NOMO-1 (cell line): ENCODE results near the gene RBBP6.

ENCODE experiments used
- DNase-seq, 2 experiments: peaks; one replicate each; lab custom pipeline; 2025; ENCODE audit not compliant: unreplicated experiment in 2 of 2; lab: John Stamatoyannopoulos, UW

The RBBP6 gene

DNA sequence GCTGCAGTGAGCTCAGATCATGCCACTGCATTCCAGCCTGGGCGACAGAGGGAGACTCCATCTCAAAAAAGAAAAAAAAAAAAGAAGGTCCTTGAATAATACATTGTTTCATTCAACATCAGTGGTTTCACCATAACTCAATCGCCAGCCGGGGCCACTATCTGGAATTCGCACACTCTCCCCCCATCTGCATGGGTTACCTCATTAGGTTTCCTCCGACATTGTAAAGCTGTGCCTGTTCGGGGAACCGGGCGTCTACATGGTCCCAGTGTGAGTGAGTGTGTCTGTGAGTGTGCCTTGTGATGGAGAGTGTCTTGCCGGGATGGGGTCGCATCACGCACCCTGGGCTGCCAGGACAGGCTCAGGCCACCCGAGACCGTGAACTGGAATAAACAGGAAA is 16.6 kb upstream of the RBBP6 start:
- no peak for DNase-seq

DNA sequence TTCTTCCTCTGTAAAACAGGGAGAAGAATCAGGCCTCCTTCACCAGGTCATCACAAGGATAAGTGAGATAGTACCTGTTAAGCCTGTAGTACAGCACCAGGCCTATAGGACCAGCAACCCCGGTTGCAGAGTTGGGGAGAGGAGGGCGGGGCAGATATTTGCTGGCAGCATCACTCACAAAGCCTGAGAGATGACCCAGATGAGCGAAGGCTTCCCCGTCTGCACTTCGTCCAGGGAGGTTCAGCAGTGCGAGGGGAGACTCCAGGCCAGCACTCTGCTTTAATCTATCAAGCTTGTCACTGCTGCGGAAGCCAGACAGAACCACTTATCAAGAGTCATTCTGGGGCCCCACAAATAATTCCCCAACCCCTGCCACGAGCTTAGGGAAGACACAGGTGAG is 15.8 kb upstream of the RBBP6 start:
- no peak for DNase-seq

- DNase-seq, result peak; percentile 52 to 61
Measured at GRCh38 chr16:24524855-24525677, 14.3 kb upstream of the RBBP6 start.

- no peak for DNase-seq
Measured at GRCh38 chr16:24525970-24526559, 13.3 kb upstream of the RBBP6 start.

DNA sequence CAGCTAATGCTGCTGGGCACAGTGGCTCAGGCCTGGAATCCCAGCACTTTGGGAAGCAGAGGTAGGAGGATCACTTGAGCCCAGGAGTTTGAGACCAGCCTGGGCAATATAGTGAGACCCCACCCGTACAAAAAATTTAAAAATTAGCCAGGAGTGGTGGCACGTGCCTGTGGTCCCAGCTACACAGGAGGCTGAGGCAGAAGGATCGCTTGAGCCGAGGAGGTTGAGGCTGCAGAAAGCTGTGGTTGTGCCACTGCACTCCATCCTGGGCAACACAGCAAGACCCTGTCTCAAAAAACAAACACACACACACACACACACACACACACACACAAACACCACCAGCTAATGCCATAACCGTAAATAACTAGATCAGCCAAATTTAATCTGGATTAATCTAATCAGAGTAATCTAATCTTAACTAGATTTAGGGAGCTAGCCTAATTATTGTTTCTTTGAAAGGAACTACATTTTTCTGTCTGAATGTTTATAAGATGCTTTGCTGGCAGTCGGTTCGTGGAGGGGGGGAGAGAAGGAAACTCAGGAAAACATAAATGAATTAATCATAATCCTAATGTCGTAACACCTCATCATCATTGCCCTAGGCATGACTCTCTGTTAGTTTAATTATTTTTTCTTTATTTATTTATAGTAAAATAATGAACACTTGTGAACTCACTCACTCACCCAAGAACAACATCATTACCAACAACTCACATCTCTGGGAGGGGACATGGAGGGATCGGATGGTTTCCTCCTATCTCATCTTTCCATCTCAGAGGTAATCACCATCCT is 12.5 kb upstream of the RBBP6 start:
- no peak for DNase-seq

- DNase-seq, result no peak
Measured at GRCh38 chr16:24531166-24531565, 8.2 kb upstream of the RBBP6 start.

- DNase-seq, result no peak
Measured at GRCh38 chr16:24534620-24535019, 4.7 kb upstream of the RBBP6 start.

DNA sequence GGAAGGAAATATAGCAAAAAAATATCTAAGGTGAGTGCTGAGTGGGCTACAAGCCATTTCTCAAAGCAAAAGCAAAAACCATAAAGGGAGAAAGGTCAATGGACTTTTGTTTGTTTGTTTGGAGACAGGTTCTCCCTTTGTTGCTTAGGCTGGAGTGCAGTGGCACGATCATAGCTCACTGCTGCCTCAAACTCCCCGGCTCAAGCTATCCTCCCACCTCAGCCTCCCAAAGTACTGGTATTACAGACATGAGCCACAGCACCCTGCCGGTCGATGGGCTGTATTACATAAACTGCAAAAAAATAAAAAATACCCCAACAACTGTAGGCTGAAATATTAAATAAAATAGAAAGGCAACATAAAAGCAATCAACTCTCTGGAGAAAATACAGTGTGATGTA is 3.5 kb upstream of the RBBP6 start:
- no peak for DNase-seq

DNA sequence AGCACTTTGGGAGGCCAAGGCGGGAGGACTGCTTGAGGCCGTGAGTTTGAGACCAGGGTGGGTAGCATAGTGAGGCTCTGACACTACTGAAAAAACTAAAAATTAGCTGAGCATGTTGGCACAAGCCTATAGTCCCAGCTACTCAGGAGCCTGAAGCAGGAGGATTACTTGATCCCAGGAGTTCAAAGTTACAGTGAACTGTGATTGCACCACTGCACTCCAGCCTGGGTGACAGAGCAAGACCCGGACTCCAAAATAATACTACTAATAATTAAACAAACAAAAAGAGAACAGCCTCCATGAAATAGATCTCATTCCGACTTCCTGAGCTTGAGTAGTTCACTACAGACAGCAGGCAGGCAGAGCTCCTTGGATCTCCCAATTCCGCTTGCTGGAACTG is 2.7 kb upstream of the RBBP6 start:
- no peak for DNase-seq

DNA sequence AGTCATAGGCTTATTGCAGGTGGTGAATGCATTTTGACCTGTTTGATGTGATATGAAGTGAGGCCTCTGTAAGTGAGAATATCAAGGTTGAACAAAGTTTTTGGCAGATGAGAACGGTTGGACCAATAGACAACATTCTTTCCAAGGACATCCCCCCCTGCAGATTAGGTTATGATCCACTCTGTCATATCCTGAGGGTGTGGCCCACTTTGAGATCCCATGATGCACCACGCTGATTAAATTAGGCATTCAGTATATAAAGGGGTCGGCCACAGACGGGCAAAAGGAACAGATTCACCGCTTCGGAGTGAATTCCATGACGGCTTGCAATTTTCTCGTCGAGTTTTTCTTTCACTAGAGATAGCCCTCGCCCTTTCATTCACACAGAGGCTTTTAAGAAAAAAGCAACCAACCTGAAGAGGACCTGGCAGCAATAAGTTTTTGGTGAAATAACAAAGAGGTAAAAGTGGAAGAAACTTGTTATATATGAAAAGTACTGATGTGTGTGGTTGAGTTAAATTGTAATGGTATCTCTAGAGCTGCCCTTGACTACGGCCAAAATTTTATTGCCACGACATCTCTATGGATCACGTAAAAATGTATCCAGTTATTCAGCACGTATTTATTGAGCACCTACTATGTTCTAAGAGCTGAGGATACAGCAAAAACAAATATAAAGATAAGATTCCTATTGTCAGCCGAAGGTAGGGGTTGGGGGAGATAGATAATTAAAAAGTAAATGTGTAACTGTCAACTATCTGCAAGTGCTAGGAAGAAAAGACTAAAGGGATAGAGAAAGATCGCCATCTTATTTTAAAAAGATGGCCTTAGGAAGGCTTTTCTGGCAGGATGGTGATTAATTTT is 1.7 kb upstream of the RBBP6 start:
- DNase-seq, result no peak

DNA sequence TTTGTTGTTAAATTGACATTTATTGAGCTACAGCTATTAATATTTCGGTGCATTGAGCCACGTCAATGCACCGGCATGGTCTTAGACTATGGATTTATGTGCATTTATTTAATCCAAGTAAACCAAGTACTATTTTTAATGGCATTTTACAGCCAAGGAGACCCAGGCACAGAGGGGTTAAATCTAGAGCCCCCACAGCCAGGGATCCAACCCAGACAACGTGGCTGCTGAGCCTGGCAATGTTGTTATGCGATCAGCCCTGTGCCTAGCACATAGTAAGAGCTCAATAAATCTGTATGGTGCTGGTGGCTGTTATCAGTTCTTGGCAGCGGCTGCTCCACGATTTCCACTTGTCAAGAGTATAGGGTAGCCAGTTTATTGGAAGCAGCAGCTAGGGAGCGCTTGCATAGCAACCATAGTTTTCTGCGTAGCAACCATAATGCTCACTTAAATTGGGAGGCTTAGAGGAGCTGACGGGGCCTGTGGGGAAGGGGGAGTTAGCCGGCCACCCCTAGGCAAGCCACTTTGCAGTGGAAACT is 541 bp upstream of the RBBP6 start:
- peak in 1 of 2 experiments; percentile 74 for DNase-seq

GRCh38 chr16:24539850-24540601 is 660 bp downstream of the RBBP6 start:
- peak; percentile 25 to 55 for DNase-seq

DNA sequence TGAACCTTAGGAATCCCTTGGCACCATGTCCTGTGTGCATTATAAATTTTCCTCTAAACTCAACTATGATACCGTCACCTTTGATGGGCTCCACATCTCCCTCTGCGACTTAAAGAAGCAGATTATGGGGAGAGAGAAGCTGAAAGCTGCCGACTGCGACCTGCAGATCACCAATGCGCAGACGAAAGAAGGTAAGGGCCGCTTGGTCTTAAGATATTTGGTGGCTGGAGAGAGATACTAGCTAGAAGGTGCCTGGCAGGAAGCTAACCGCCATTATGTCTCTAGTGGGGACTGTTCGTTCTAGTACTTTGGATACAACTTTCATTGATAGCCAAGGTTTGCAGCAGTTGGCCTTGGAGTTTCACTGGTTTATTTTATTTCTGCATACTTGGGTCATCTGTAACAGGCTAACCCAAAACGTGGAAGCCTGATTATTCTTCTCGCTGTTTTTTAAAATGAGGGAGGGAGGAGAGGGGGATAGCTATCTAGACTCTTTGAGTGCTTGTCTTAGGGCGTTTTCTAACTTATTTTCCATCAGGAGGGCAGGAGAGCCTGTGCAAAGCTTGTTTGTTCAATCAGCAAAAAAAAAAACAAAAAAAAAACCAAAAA is 1.3 kb downstream of the RBBP6 start:
- peak in 1 of 2 experiments; percentile 16 for DNase-seq

DNA sequence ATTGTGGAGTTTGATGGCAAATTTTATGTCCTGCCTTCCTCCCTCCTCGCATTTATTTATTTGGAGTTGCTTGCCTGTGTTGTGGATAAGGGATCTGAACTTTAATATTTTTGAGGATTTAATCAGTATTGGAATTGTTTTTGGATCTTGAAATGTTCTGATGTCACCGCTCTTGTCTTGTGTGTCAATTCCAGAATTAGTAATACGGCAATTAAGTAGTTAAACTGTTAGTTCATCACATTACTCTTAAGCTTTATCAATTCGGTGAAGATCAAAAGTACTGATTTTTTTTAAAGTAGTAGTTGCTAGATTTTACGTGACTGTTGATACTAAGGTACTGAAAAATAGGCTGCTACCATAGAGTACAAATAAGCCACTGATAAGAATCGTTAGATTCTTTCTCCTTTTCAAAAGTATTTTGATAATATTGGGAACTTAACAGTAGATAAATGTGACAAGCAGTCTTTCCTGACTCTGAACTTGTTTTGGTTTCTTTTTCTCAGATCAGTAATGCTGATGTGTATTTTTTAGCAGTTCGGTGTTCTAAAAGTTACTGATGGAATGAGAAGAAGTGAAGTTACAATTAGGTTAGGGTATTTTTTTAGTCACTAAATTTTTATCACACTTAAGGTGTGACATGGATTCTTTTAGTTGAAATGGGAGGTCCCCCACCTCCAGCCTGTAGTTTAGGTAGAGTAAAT is 2.0 kb downstream of the RBBP6 start:
- no peak for DNase-seq

DNA sequence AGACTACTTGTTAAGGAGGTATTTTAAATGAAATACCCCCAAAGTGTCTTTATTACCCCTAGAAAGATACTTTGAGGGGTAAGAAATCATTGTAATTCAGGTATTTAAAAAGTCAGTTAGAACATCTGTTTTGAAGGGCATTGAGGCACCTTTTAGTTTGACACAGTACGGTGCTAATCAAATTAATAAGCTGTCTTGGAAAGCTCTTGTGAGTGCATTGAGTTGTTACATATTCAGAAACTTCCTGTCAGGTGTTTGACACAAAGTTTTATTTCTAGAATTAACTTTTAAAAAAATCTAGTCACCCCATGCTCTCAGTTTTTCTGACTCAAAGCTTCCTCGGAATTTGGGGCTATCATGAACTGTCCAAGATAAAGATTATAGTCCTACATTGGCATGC is 4.6 kb downstream of the RBBP6 start:
- no peak for DNase-seq

DNA sequence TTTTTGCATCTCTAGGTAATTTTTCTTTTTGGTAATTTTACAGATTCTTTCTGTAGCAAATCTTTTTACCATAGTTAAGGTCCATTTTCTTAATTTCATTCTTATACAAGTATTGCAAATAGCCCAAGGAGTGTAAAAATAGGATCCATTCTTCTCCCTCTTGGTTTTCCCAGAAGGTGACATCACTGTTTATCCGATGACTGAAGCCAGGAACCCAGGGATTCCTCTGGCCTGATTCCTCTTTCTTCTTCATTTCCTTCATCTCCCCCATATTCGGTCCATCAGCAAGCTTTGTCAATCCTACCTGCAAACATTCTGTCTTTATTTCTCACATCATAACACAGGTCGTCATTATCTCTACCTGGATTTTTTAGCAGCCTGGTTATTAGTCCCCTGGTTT is 5.3 kb downstream of the RBBP6 start:
- no peak for DNase-seq

GRCh38 chr16:24550295-24550694 is 10.9 kb downstream of the RBBP6 start:
- DNase-seq, result no peak

DNA sequence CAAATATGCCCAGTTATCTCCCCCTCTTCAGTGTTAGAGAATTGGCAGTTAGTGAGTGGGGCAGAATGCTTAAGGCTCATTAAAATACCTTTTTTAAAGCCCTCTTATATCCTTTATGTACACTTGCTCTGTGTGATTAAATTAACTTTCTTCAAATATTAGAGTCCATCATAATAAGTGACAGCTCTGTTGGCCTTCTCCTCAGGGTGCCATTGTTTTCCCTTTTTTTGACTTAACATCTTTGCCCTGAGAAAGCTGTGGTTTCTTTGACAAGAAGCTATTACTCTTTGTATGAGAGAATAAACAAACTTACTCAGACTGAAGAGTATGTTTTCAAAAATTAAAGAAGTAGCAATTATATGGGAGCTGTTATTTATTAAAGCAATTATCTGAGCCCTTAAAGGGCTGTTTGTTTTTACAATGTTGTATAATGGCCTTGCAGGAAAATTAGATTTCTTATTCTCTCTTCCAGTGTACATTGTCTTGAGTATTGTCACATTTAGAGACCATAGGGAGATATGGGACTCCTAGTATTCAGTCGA is 13.4 kb downstream of the RBBP6 start:
- no peak for DNase-seq

DNA sequence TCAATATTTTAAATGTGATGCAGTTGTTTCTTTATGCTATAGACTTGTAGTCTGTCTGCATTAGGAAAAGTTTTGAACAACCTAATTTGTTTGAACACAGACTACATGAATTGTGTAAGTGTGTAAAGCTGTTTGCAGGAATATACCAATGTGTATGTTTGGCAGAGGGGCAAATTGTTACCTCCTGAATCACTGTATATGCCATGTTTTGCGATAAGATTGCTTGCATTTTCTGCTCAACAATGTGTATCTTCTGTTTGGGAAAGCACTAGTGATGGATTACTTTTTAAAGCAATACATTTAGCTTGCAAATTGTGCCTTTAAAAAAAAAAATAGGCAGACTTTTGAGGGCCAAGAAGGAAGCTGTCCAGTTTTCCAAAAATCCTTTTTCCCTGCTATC is 14.6 kb downstream of the RBBP6 start:
- no peak for DNase-seq
